Motor neuron (in vitro differentiated cells): ENCODE data around the gene PTAFR. TPM values are rescaled to one million over a fixed set of nuclear protein-coding genes. Genes with fewer than 3 reads are reported as not detected.

ENCODE experiments used
- ATAC-seq, 8 experiments: fragments of 200-7000 bp; cut with Tn5 transposase; replicated peaks in 6 of 8; 2 replicates each; pipeline ENCODE4 v1.8.0; 2021; ENCODE audit warnings: mild to moderate bottlenecking in 8 of 8, moderate library complexity in 8 of 8
- H3K27ac ChIP-seq, 2 donors: fragments of 250-450 bp; sonication (Bioruptor Pico); 2 replicates each; pipeline ENCODE4 v1.9.0; 2021; ENCODE audit warnings: antibody characterized with exemption in 2 of 2, mild to moderate bottlenecking in 2 of 2, moderate library complexity in 1 of 2
- H3K4me1 ChIP-seq, 2 donors: fragments of 250-450 bp; sonication (Bioruptor Pico); replicated peaks in 1 of 2; 2 replicates each; pipeline ENCODE4 v1.6.1; 2021; ENCODE audit warnings: antibody characterized with exemption in 2 of 2, mild to moderate bottlenecking in 2 of 2, moderate library complexity in 1 of 2
- H3K4me3 ChIP-seq, 5 donors: fragments of 250-450 bp; sonication (Bioruptor Pico); 2 replicates each; pipeline ENCODE4 v1.9.0; 2021; ENCODE audit warnings: antibody characterized with exemption in 5 of 5, mild to moderate bottlenecking in 5 of 5, moderate library complexity in 4 of 5
- WGBS, 10 experiments: fragments of 450-650 bp; shearing (Covaris generic); methylation state at CpG; one replicate each; pipeline ENCODE4 v1.0.0; 2022; 5-methylcytosine and 5-hydroxymethylcytosine counted together
- in situ Hi-C, 9 experiments: fragments of 400-800 bp; cut with MboI; loops; one replicate each; pipeline ENCODE4 v1.15.0; 2021; ENCODE audit warnings: low sequenced_read_pairs in 9 of 9, low pct_unique_long_range_greater_than_20kb in 2 of 9; ENCODE audit not compliant: unreplicated experiment in 9 of 9
- total RNA-seq, 8 experiments: library from RNA; unstranded; fragments of 300-600 nt; gene quantifications; 2 replicates each; pipeline versions ENCODE4 v1.2.3 to v1.2.4, GENCODE V29; 2022

PTAFR gene
- total RNA-seq, 8 experiments from 2014 or later = 0.16 to 0.76 (median 0.28) TPM; not detected in 1

- WGBS, 10 experiments = 81 to 100% (median 94%) methylated on average over 2 to 6 of the region's 8 CpGs; no CpG with 5 or more reads in 6 of the 10 experiments
- ATAC-seq = peak in 6 of 8 experiments; percentile 22 to 69 (median 28)
- H3K4me1 ChIP-seq = no peaks in the 10 kb centered on the region
- in situ Hi-C loops = no loop called here
- no peak overlapping the region for H3K27ac ChIP-seq
- no peak overlapping the region for H3K4me3 ChIP-seq
Measured at GRCh38 chr1:28193701-28194161, 17.2 kb upstream of the PTAFR start.

GRCh38 chr1:28190996-28191645 is 14.6 kb upstream of the PTAFR start:
- in situ Hi-C loops = no loop called here
- 55 to 100% (median 80%) methylated on average over 2 to 10 of the region's 12 CpGs for WGBS, 10 experiments
- H3K4me3 ChIP-seq = no peak overlapping the region
- no peaks in the 10 kb centered on the region for H3K4me1 ChIP-seq
- H3K27ac ChIP-seq = no peak overlapping the region
- ATAC-seq = no peak

- 50 to 95% (median 74%) methylated on average over 1 to 3 of the region's 3 CpGs for WGBS, 10 experiments
- Histone ChIP-seq H3K4me3 (no peak overlapping the region), H3K27ac (no peak overlapping the region), H3K4me1 (no peaks in the 10 kb centered on the region)
- in situ Hi-C loops = no loop called here
- no peak for ATAC-seq
Measured at GRCh38 chr1:28190337-28190979, 14.0 kb upstream of the PTAFR start.

GRCh38 chr1:28185071-28185470 is 8.6 kb upstream of the PTAFR start:
- in situ Hi-C loops = no loop called here
- 18 to 94% (median 80%) methylated on average over 1 of the region's 1 CpG; no CpG with 5 or more reads in 1 of the 10 experiments for WGBS, 10 experiments
- H3K27ac ChIP-seq = no peak overlapping the region
- ATAC-seq = no peak
- H3K4me1 ChIP-seq = no peaks in the 10 kb centered on the region
- no peak overlapping the region for H3K4me3 ChIP-seq

- Histone ChIP-seq H3K27ac (no peak overlapping the region), H3K4me1 (no peaks in the 10 kb centered on the region), H3K4me3 (no peak overlapping the region)
- in situ Hi-C loops = no loop called here
- 69 to 88% (median 75%) methylated on average over 5 to 12 of the region's 12 CpGs for WGBS, 10 experiments
- no peak for ATAC-seq
Measured at GRCh38 chr1:28180306-28181305, 4.1 kb upstream of the PTAFR start.

- ATAC-seq = no peak
- 50 to 100% (median 83%) methylated on average over 1 to 14 of the region's 15 CpGs; no CpG with 5 or more reads in 3 of the 10 experiments for WGBS, 10 experiments
- in situ Hi-C loops = no loop called here
- Histone ChIP-seq H3K4me1 (peaks cover 0 to under 1% of the 10 kb centered on the region in 2 donors), H3K27ac (no peak overlapping the region), H3K4me3 (no peak overlapping the region)
Measured at GRCh38 chr1:28178690-28179485, 2.4 kb upstream of the PTAFR start.

- Histone ChIP-seq H3K4me3 (no peak overlapping the region), H3K27ac (no peak overlapping the region), H3K4me1 (peaks cover 0 to 8% of the 10 kb centered on the region in 2 donors)
- in situ Hi-C loops = no loop called here
- ATAC-seq = no peak
- WGBS, 10 experiments = 0 to 82% (median 66%) methylated on average over 1 to 8 of the region's 8 CpGs; no CpG with 5 or more reads in 4 of the 10 experiments
Measured at GRCh38 chr1:28175955-28176485, 470 bp downstream of the PTAFR start.

- peak in 2 of 8 experiments; percentile 36 to 96 for ATAC-seq
- 43 to 90% methylated on average over 1 to 2 of the region's 5 CpGs; no CpG with 5 or more reads in 8 of the 10 experiments for WGBS, 10 experiments
- Histone ChIP-seq H3K27ac (peak overlapping the region in 1 of 2 donors; percentile 10), H3K4me3 (no peak overlapping the region), H3K4me1 (peaks cover 0 to 8% of the 10 kb centered on the region in 2 donors)
- in situ Hi-C loops = no loop called here
Measured at GRCh38 chr1:28173980-28174297, 2.6 kb downstream of the PTAFR start.

- in situ Hi-C loops = no loop called here
- H3K4me1 ChIP-seq = peaks cover 0 to 8% of the 10 kb centered on the region in 2 donors
- peak overlapping the region in 1 of 2 donors; percentile 10 for H3K27ac ChIP-seq
- WGBS, 10 experiments = 17 to 100% (median 79%) methylated on average over 1 to 9 of the region's 11 CpGs; no CpG with 5 or more reads in 3 of the 10 experiments
- peak; percentile 19 to 87 (median 73) for ATAC-seq
- no peak overlapping the region for H3K4me3 ChIP-seq
Measured at GRCh38 chr1:28173151-28173979, 3.1 kb downstream of the PTAFR start.

GRCh38 chr1:28172713-28173150 is 3.8 kb downstream of the PTAFR start:
- in situ Hi-C loops = no loop called here
- WGBS, 10 experiments = 70 to 98% (median 83%) methylated on average over 5 to 8 of the region's 8 CpGs; no CpG with 5 or more reads in 3 of the 10 experiments
- no peak overlapping the region for H3K27ac ChIP-seq
- H3K4me1 ChIP-seq = peaks cover 0 to 8% of the 10 kb centered on the region in 2 donors
- H3K4me3 ChIP-seq = no peak overlapping the region
- no peak for ATAC-seq

GRCh38 chr1:28171246-28171645 is 5.2 kb downstream of the PTAFR start:
- in situ Hi-C loops = no loop called here

More at GRCh38 chr1:28171246-28171645, 5.2 kb downstream of the PTAFR start:
- Histone ChIP-seq H3K27ac (no peak overlapping the region), H3K4me1 (peaks cover 0 to 8% of the 10 kb centered on the region in 2 donors), H3K4me3 (no peak overlapping the region)
- WGBS, 10 experiments = 71 to 100% (median 93%) methylated on average over 1 to 7 of the region's 7 CpGs
- no peak for ATAC-seq
